ENCODE results near the gene FKBP2. TPM values are rescaled to one million over a fixed set of nuclear protein-coding genes. Genes with fewer than 3 reads are reported as not detected.
A peak's percentile ranks its signal among the peaks of the same experiment; 100 is the strongest.

Gene FKBP2
- total and polyA plus RNA-seq, 2 of the 13 experiments (the other 11 are each of a cell fraction or from before 2014, with no cell fraction given), result 30.1 to 53.3 TPM

DNA sequence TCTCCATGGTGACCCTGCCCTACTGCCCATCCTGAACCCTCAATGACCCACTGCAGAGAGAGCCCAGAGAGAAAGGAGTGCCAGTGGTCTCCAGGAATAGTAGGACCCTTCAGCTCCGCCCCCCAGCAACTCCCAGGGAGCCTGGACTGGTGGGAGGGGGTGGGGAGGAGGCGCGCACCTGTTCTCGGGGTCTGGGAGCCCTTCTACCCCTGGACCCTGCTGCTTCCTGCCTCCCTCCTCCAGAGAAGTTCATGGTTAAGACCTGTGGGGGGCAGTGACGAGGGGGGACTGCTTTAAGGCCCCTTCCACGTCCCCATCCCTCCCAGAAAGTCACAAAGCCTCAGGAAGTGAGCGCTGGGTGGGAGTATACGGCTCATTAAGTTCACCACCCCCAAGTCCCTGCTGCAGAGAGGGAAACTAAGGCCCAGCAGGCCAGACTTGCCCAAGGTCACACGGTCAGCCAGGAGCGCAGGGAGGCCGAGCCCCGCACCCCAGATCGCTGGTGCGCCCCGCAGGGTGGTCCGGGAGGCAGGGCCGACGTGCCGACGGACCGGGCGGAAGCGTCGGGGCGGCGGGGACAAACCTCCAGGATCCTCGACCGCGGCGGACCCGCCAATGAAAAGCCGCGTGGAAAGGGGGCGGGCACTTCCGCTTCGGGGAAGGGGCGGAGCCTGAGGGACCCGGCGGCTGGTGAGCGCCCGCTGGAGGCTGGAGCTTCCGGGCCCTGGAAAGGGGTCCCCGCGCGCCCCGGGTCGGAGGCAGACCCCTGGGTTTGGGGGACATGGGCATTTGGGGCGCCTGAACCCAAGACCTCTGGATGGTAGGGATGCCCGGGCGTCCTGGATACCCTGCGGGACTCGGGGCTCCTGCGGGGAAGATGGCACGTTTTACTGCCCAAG is 15.0 kb upstream of the FKBP2 start, which contains the start of the genes NUDT22 and TRPT1 (continued):
- TF ChIP-seq, protein P1, sequence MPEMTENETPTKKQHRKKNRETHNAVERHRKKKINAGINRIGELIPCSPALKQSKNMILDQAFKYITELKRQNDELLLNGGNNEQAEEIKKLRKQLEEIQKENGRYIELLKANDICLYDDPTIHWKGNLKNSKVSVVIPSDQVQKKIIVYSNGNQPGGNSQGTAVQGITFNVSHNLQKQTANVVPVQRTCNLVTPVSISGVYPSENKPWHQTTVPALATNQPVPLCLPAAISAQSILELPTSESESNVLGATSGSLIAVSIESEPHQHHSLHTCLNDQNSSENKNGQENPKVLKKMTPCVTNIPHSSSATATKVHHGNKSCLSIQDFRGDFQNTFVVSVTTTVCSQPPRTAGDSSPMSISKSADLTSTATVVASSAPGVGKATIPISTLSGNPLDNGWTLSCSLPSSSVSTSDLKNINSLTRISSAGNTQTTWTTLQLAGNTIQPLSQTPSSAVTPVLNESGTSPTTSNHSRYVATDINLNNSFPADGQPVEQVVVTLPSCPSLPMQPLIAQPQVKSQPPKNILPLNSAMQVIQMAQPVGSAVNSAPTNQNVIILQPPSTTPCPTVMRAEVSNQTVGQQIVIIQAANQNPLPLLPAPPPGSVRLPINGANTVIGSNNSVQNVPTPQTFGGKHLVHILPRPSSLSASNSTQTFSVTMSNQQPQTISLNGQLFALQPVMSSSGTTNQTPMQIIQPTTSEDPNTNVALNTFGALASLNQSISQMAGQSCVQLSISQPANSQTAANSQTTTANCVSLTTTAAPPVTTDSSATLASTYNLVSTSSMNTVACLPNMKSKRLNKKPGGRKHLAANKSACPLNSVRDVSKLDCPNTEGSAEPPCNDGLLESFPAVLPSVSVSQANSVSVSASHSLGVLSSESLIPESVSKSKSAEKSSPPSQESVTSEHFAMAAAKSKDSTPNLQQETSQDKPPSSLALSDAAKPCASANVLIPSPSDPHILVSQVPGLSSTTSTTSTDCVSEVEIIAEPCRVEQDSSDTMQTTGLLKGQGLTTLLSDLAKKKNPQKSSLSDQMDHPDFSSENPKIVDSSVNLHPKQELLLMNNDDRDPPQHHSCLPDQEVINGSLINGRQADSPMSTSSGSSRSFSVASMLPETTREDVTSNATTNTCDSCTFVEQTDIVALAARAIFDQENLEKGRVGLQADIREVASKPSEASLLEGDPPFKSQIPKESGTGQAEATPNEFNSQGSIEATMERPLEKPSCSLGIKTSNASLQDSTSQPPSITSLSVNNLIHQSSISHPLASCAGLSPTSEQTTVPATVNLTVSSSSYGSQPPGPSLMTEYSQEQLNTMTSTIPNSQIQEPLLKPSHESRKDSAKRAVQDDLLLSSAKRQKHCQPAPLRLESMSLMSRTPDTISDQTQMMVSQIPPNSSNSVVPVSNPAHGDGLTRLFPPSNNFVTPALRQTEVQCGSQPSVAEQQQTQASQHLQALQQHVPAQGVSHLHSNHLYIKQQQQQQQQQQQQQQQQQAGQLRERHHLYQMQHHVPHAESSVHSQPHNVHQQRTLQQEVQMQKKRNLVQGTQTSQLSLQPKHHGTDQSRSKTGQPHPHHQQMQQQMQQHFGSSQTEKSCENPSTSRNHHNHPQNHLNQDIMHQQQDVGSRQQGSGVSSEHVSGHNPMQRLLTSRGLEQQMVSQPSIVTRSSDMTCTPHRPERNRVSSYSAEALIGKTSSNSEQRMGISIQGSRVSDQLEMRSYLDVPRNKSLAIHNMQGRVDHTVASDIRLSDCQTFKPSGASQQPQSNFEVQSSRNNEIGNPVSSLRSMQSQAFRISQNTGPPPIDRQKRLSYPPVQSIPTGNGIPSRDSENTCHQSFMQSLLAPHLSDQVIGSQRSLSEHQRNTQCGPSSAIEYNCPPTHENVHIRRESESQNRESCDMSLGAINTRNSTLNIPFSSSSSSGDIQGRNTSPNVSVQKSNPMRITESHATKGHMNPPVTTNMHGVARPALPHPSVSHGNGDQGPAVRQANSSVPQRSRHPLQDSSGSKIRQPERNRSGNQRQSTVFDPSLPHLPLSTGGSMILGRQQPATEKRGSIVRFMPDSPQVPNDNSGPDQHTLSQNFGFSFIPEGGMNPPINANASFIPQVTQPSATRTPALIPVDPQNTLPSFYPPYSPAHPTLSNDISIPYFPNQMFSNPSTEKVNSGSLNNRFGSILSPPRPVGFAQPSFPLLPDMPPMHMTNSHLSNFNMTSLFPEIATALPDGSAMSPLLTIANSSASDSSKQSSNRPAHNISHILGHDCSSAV (CRISPR knock-in tag; IDR thresholded peaks at IDR 0.05; ENCODE audit: borderline replicate concordance), result no peak
- TF ChIP-seq, protein P2, sequence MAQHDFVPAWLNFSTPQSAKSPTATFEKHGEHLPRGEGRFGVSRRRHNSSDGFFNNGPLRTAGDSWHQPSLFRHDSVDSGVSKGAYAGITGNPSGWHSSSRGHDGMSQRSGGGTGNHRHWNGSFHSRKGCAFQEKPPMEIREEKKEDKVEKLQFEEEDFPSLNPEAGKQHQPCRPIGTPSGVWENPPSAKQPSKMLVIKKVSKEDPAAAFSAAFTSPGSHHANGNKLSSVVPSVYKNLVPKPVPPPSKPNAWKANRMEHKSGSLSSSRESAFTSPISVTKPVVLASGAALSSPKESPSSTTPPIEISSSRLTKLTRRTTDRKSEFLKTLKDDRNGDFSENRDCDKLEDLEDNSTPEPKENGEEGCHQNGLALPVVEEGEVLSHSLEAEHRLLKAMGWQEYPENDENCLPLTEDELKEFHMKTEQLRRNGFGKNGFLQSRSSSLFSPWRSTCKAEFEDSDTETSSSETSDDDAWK (CRISPR knock-in tag; IDR thresholded peaks at IDR 0.05), result no peak
- TF ChIP-seq CHCHD3 (CRISPR knock-in tag; IDR thresholded peaks at IDR 0.05) (no peak), ZNF232 (CRISPR knock-in tag; IDR thresholded peaks at IDR 0.05; ENCODE audit: borderline replicate concordance) (no peak), HOXA7 (CRISPR knock-in tag; IDR thresholded peaks at IDR 0.05) (no peak), ZNF337 (CRISPR knock-in tag; IDR thresholded peaks at IDR 0.05; ENCODE audit: borderline replicate concordance, low read depth) (no peak), JDP2 (CRISPR knock-in tag; IDR thresholded peaks at IDR 0.05; ENCODE audit: borderline replicate concordance) (no peak), PHF20 (CRISPR knock-in tag; IDR thresholded peaks at IDR 0.05) (peak; percentile 75), ATF1 (CRISPR knock-in tag; IDR thresholded peaks at IDR 0.05) (no peak), SNRNP70 (IDR thresholded peaks at IDR 0.05; ENCODE audit: low read depth, low read length) (no peak), PAF1 (CRISPR knock-in tag; IDR thresholded peaks at IDR 0.05) (no peak), TARDBP (CRISPR knock-in tag; IDR thresholded peaks at IDR 0.05) (peak; percentile 32; the same call in 1 of the 2 replicates)
- TF ChIP-seq, protein P3, sequence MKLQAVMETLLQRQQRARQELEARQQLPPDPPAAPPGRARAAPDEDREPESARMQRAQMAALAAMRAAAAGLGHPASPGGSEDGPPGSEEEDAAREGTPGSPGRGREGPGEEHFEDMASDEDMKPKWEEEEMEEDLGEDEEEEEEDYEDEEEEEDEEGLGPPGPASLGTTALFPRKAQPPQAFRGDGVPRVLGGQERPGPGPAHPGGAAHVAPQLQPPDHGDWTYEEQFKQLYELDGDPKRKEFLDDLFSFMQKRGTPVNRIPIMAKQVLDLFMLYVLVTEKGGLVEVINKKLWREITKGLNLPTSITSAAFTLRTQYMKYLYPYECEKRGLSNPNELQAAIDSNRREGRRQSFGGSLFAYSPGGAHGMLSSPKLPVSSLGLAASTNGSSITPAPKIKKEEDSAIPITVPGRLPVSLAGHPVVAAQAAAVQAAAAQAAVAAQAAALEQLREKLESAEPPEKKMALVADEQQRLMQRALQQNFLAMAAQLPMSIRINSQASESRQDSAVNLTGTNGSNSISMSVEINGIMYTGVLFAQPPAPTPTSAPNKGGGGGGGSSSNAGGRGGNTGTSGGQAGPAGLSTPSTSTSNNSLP (IDR thresholded peaks at IDR 0.05; ENCODE audit: low read depth, low read length), result no peak
- TF ChIP-seq, protein P4, sequence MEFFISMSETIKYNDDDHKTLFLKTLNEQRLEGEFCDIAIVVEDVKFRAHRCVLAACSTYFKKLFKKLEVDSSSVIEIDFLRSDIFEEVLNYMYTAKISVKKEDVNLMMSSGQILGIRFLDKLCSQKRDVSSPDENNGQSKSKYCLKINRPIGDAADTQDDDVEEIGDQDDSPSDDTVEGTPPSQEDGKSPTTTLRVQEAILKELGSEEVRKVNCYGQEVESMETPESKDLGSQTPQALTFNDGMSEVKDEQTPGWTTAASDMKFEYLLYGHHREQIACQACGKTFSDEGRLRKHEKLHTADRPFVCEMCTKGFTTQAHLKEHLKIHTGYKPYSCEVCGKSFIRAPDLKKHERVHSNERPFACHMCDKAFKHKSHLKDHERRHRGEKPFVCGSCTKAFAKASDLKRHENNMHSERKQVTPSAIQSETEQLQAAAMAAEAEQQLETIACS (CRISPR knock-in tag; IDR thresholded peaks at IDR 0.05), result no peak
- TF ChIP-seq, protein P5, sequence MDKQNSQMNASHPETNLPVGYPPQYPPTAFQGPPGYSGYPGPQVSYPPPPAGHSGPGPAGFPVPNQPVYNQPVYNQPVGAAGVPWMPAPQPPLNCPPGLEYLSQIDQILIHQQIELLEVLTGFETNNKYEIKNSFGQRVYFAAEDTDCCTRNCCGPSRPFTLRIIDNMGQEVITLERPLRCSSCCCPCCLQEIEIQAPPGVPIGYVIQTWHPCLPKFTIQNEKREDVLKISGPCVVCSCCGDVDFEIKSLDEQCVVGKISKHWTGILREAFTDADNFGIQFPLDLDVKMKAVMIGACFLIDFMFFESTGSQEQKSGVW (CRISPR knock-in tag; IDR thresholded peaks at IDR 0.05; ENCODE audit: borderline replicate concordance), result no peak

Data from HepG2 (cell line).